Thoracic aorta (tissue), 2 donors: ENCODE measurements around the gene PDLIM4. TPM values are rescaled to one million over a fixed set of nuclear protein-coding genes. Genes with fewer than 3 reads are reported as not detected.
A peak's percentile ranks its signal among the peaks of the same experiment; 100 is the strongest.

ENCODE experiments used
- ATAC-seq: fragments of 150-250 bp; one replicate; pipeline ENCODE4 v1.8.0; 2017; ENCODE audit warnings: low read depth; ENCODE audit not compliant: insufficient number of reproducible peaks, low FRiP score
- DNase-seq: peaks from one replicate; pipeline ENCODE4 v3.0.0-alpha.2; 2020; ENCODE audit warnings: low spot score
- H3K27ac ChIP-seq, 2 donors: fragments of 200-600 bp; sonication (generic); 1 replicate in 1 of 2; 2 replicates in 1 of 2; pipeline ENCODE4 v1.5.1; 2016; ENCODE audit warnings: mild to moderate bottlenecking in 2 of 2, moderate library complexity in 2 of 2
- H3K27me3 ChIP-seq: fragments of 200-600 bp; sonication (generic); replicated peaks from 2 replicates; pipeline ENCODE4 v1.6.0; 2016; ENCODE audit warnings: mild to moderate bottlenecking; ENCODE audit not compliant: insufficient read depth
- H3K36me3 ChIP-seq: fragments of 200-600 bp; sonication (generic); one replicate; pipeline ENCODE4 v1.5.1; 2016
- H3K4me1 ChIP-seq, 2 donors: fragments of 200-600 bp; sonication (generic); 1 replicate in 1 of 2; 2 replicates in 1 of 2; pipeline versions ENCODE4 v1.5.1 to v1.6.0; 2016; ENCODE audit warnings: low read depth in 2 of 2, mild to moderate bottlenecking in 1 of 2; ENCODE audit not compliant: control insufficient read depth in 1 of 2
- H3K4me3 ChIP-seq: fragments of 200-600 bp; sonication (generic); 2 replicates; pipeline ENCODE4 v1.5.1; 2016; ENCODE audit warnings: mild to moderate bottlenecking
- H3K9me3 ChIP-seq: fragments of 200-600 bp; sonication (generic); 2 replicates; pipeline ENCODE4 v1.5.1; 2016
- CTCF ChIP-seq: fragments of 200-600 bp; sonication (generic); IDR thresholded peaks from one replicate; pipeline ENCODE4 v1.5.1; 2019; ENCODE audit warnings: antibody characterized with exemption
- total RNA-seq, 2 donors: library from RNA; depleted of rRNA; stranded (reverse); fragments of >200 nt; gene quantifications; one replicate each; pipeline versions ENCODE4 v1.1.0 to v1.2.3, GENCODE V29; 2016

Gene PDLIM4
- total RNA-seq, 2 donors from 2014 or later, result 50.6 to 81.0 TPM

GRCh38 chr5:132245593-132245992 is 11.9 kb upstream of the PDLIM4 start:
- no peak overlapping the region for H3K4me3 ChIP-seq
- H3K36me3 ChIP-seq, result no peaks in the 10 kb centered on the region
- H3K27me3 ChIP-seq, result no peaks in the 10 kb centered on the region
- no peak for TF ChIP-seq CTCF
- no peak overlapping the region for H3K27ac ChIP-seq
- no peaks in the 10 kb centered on the region for H3K4me1 ChIP-seq
- peaks cover 2% of the 10 kb centered on the region for H3K9me3 ChIP-seq
- ATAC-seq (no peak), DNase-seq (no peak)

DNA sequence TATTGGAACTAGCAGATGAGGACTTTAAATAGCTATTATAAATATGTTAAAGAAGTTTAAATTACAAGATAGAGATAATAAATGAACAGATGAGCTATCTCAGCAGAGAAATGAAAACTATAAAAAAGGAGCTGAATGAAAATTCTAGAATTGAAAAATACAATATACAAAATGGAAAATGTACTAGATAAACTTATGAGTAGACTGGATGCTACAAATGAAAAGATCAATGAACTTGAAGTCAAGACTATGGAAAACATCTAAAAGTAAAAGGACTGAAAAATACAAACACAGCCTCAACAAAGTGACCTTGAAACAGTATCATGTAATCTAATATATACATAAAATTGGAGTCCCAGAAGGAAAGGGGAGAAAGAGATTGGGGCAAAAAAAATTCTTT is 10.7 kb upstream of the PDLIM4 start:
- Histone ChIP-seq H3K27ac (no peak overlapping the region), H3K36me3 (no peaks in the 10 kb centered on the region), H3K4me3 (no peak overlapping the region), H3K9me3 (peaks cover 2% of the 10 kb centered on the region), H3K4me1 (peaks cover 0 to 11% of the 10 kb centered on the region in 2 donors), H3K27me3 (no peaks in the 10 kb centered on the region)
- no peak for TF ChIP-seq CTCF
- no peak for DNase-seq
- ATAC-seq, result no peak

- no peak for DNase-seq
- peak overlapping the region; percentile 65 to 87 for H3K27ac ChIP-seq
Observed at GRCh38 chr5:132250547-132250946, 6.9 kb upstream of the PDLIM4 start.

DNA sequence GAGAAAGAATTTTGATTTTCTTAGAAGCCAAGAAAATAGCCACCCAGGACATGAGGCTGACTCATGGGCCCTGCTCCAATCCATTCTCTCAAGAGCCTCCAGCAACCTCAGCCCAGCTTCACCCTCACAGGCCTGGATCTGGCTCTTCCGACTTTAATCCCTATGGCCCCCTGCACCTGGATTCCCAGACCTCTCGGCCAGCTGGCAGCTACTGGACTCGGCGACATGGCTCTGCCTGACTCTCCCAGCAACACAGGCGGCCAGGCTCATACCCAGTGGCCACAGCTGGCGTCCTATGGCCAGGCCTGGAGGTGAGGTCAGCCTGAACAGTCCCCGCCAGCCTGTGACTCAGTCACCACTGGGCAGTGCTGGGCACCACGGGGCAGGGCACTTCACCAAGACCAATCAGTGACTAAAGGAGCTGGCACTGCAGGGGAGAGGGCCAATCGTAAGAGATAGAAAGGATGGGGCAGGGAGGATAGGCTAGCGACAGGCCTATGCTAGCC is 6.2 kb upstream of the PDLIM4 start:
- H3K9me3 ChIP-seq, result peaks cover 2% of the 10 kb centered on the region
- peak; percentile 64 for ATAC-seq
- peaks cover 14 to 38% of the 10 kb centered on the region in 2 donors for H3K4me1 ChIP-seq
- no peaks in the 10 kb centered on the region for H3K36me3 ChIP-seq
- no peak overlapping the region for H3K4me3 ChIP-seq
- peak overlapping the region; percentile 65 to 87 for H3K27ac ChIP-seq
- no peaks in the 10 kb centered on the region for H3K27me3 ChIP-seq
- no peak for DNase-seq
- no peak for TF ChIP-seq CTCF

More at GRCh38 chr5:132250547-132250946, 6.9 kb upstream of the PDLIM4 start:
- Histone ChIP-seq H3K36me3 (no peaks in the 10 kb centered on the region), H3K4me3 (no peak overlapping the region), H3K27me3 (no peaks in the 10 kb centered on the region), H3K4me1 (peaks cover 14 to 33% of the 10 kb centered on the region in 2 donors), H3K9me3 (peaks cover 2% of the 10 kb centered on the region)
- no peak for TF ChIP-seq CTCF
- no peak for ATAC-seq

DNA sequence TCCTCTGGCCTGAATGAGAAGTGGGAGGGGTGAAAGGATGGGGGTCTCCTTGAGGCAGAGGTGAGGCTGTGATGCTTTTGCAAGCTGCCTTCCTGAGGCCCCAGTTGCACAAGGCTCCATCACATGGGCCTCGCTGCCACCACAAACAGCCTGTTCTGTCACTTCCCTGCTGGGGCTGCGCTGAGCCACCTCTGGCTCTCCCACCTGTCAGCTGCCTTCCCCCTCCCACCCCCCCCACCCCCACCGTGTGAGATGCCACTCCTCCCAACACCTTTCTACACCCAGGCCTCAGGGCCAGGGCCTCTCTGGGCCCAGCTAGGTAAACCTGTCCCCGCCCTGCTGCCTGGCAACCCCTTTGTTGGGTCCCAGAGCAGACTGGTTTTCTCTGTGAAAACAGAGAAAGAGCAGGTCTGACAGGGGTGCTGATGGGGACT is 4.5 kb upstream of the PDLIM4 start:
- peaks cover 17 to 46% of the 10 kb centered on the region in 2 donors for H3K4me1 ChIP-seq
- peak overlapping the region in 1 of 2 donors; percentile 54 for H3K27ac ChIP-seq
- no peak overlapping the region for H3K4me3 ChIP-seq
- no peaks in the 10 kb centered on the region for H3K9me3 ChIP-seq
- no peaks in the 10 kb centered on the region for H3K27me3 ChIP-seq
- ATAC-seq (no peak), DNase-seq (no peak)
- no peak for TF ChIP-seq CTCF
- no peaks in the 10 kb centered on the region for H3K36me3 ChIP-seq
